Activated naive CD8-positive, alpha-beta T cell treated with anti-CD3 and anti-CD28 coated beads for 36 hours (primary cell): ENCODE data around the gene DEPDC4. TPM values are rescaled to one million over a fixed set of nuclear protein-coding genes. Genes with fewer than 3 reads are reported as not detected.
"Not testable (repeated sequence)": the region's sequence is repeated elsewhere in the genome, so short reads cannot be mapped to it uniquely, and the experiment has no call there.

Experiments used
- DNase-seq: peaks from one replicate; pipeline ENCODE4 v3.0.0; 2021
- H3K27ac Mint-ChIP-seq: one replicate; pipeline ENCODE4 v1.8.0; 2022; ENCODE audit warnings: mild to moderate bottlenecking, moderate library complexity, mixed read lengths
- H3K27me3 Mint-ChIP-seq: one replicate; pipeline ENCODE4 v1.8.0; 2022; ENCODE audit warnings: mild to moderate bottlenecking, mixed read lengths
- H3K36me3 Mint-ChIP-seq: one replicate; pipeline ENCODE4 v1.8.0; 2021; ENCODE audit warnings: mild to moderate bottlenecking, mixed read lengths
- H3K4me1 Mint-ChIP-seq: one replicate; pipeline ENCODE4 v1.8.0; 2021; ENCODE audit warnings: mixed read lengths
- H3K4me3 Mint-ChIP-seq: one replicate; pipeline ENCODE4 v1.8.0; 2022; ENCODE audit warnings: mild to moderate bottlenecking, moderate library complexity, mixed read lengths
- H3K9me3 Mint-ChIP-seq: one replicate; pipeline ENCODE4 v1.8.0; 2022; ENCODE audit warnings: mixed read lengths
- total RNA-seq, 2 experiments: library from RNA; stranded (reverse); gene quantifications; one replicate each; pipeline ENCODE4 v1.2.3, GENCODE V29; 2021

Gene DEPDC4
- total RNA-seq, 2 experiments from 2014 or later: 2.4 to 2.8 TPM

- no peaks in the 10 kb centered on the region for H3K27me3 Mint-ChIP-seq
- H3K36me3 Mint-ChIP-seq: no peaks in the 10 kb centered on the region
- H3K9me3 Mint-ChIP-seq: no peaks in the 10 kb centered on the region
- H3K4me3 Mint-ChIP-seq: no peak overlapping the region
- H3K27ac Mint-ChIP-seq: no peak overlapping the region
- H3K4me1 Mint-ChIP-seq: no peaks in the 10 kb centered on the region
- DNase-seq: no peak
Observed at GRCh38 chr12:100239589-100239988, 27.3 kb downstream of the DEPDC4 start.

DNA sequence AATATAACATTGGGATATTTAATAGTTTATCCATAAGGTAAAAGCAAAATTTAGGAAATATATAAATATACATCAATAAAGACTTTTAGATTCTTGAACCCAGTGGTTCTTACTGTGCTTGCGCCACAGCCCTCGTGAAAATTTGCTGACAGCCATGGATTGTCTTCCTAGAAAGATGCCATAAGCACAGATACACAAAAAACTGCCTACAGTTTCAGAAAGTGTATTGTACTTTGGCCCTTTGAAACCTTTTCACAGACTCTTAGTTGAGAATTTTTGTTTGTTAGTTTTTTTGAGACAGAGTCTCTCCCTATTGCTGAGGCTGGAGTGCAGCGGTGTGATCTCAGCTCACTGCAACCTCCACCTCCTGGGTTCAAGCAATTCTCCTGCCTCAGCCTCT, 28.1 kb downstream of the DEPDC4 start:
- Mint-ChIP-seq H3K4me3 (no peak overlapping the region), H3K4me1 (no peaks in the 10 kb centered on the region), H3K36me3 (no peaks in the 10 kb centered on the region), H3K27me3 (no peaks in the 10 kb centered on the region), H3K9me3 (no peaks in the 10 kb centered on the region), H3K27ac (no peak overlapping the region)
- no peak for DNase-seq

- H3K4me3 Mint-ChIP-seq: no peak overlapping the region
- H3K27ac Mint-ChIP-seq: no peak overlapping the region
- no peaks in the 10 kb centered on the region for H3K36me3 Mint-ChIP-seq
- H3K27me3 Mint-ChIP-seq: no peaks in the 10 kb centered on the region
- no peaks in the 10 kb centered on the region for H3K9me3 Mint-ChIP-seq
- no peaks in the 10 kb centered on the region for H3K4me1 Mint-ChIP-seq
- no peak for DNase-seq
Observed at GRCh38 chr12:100234591-100235304, 32.1 kb downstream of the DEPDC4 start.

- Mint-ChIP-seq H3K27ac (no peak overlapping the region), H3K4me1 (no peaks in the 10 kb centered on the region), H3K4me3 (no peak overlapping the region), H3K36me3 (no peaks in the 10 kb centered on the region), H3K9me3 (no peaks in the 10 kb centered on the region), H3K27me3 (no peaks in the 10 kb centered on the region)
- DNase-seq: no peak
Observed at GRCh38 chr12:100234166-100234565, 32.7 kb downstream of the DEPDC4 start.

GRCh38 chr12:100231873-100232272, 35.0 kb downstream of the DEPDC4 start:
- H3K9me3 Mint-ChIP-seq, DNase-seq, H3K27me3 Mint-ChIP-seq, H3K27ac Mint-ChIP-seq, H3K4me1 Mint-ChIP-seq, H3K4me3 Mint-ChIP-seq, H3K36me3 Mint-ChIP-seq: not testable (repeated sequence)

- no peaks in the 10 kb centered on the region for H3K9me3 Mint-ChIP-seq
- DNase-seq: no peak
- H3K27me3 Mint-ChIP-seq: no peaks in the 10 kb centered on the region
- H3K4me1 Mint-ChIP-seq: no peaks in the 10 kb centered on the region
- H3K27ac Mint-ChIP-seq: no peak overlapping the region
- no peak overlapping the region for H3K4me3 Mint-ChIP-seq
- H3K36me3 Mint-ChIP-seq: peaks cover 5% of the 10 kb centered on the region
Observed at GRCh38 chr12:100229876-100230275, 37.0 kb downstream of the DEPDC4 start.

DNA sequence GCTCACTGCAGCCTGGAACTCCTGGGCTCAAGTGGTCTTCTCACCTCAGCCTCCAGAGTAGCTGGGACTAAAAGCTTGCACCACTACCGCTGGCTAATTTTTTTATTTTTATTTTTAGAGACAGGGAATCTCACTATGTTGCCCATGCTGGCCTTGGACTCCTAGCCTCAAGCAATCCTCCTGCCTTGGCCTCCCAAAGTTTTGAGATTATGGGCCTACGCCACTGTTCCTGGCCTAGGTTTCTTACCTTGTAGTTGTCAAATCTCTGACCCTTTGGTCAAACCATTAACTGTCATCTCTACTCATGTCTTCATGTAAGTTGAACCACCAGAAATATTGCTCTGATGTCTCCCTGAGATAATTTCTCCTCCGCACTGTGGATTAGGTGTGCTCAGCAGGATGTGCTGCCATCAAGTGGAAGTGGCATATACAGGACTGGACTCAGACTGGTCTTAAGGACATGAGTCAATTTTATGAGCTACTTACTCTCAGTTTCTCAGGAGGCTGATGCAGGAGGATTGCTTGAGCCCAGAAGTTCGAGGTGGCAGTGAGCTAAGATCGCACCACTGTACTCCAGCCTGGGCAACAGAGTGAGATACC, 37.7 kb downstream of the DEPDC4 start:
- Mint-ChIP-seq H3K4me1 (no peaks in the 10 kb centered on the region), H3K9me3 (no peaks in the 10 kb centered on the region), H3K4me3 (no peak overlapping the region), H3K27me3 (no peaks in the 10 kb centered on the region), H3K27ac (no peak overlapping the region), H3K36me3 (peaks cover 5% of the 10 kb centered on the region)
- DNase-seq: no peak

DNA sequence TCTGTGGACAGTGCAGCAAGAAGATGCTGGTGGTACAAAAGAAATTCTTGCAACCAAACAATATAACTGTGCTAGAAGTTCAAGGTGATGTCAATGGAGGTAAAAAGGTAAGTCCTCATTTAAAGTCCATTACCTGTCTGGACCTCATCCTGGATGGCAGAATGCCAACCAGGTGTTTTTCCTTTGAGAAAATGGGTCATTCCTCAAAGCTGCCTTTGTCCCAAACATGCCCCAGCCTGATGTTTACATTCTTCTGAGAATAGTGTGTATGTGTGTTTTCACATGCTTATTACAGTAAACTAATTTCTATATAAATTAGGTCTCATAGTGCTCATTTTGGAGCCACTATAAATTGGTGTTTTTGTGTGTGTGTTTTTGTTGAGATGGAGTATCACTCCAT, 41.4 kb downstream of the DEPDC4 start:
- Mint-ChIP-seq H3K27me3 (no peaks in the 10 kb centered on the region), H3K9me3 (no peaks in the 10 kb centered on the region), H3K4me1 (no peaks in the 10 kb centered on the region), H3K4me3 (no peak overlapping the region), H3K36me3 (peaks cover 6% of the 10 kb centered on the region), H3K27ac (no peak overlapping the region)
- no peak for DNase-seq

- DNase-seq, H3K27ac Mint-ChIP-seq, H3K4me1 Mint-ChIP-seq, H3K27me3 Mint-ChIP-seq, H3K9me3 Mint-ChIP-seq, H3K4me3 Mint-ChIP-seq: not testable (repeated sequence)
- H3K36me3 Mint-ChIP-seq: peaks cover 11% of the 10 kb centered on the region
Observed at GRCh38 chr12:100222173-100222572, 44.7 kb downstream of the DEPDC4 start.

- DNase-seq: no peak
- Mint-ChIP-seq H3K9me3 (no peaks in the 10 kb centered on the region), H3K27me3 (no peaks in the 10 kb centered on the region), H3K4me3 (no peak overlapping the region), H3K27ac (no peak overlapping the region), H3K4me1 (no peaks in the 10 kb centered on the region), H3K36me3 (peaks cover 12% of the 10 kb centered on the region)
Observed at GRCh38 chr12:100221523-100221922, 45.4 kb downstream of the DEPDC4 start.

DNA sequence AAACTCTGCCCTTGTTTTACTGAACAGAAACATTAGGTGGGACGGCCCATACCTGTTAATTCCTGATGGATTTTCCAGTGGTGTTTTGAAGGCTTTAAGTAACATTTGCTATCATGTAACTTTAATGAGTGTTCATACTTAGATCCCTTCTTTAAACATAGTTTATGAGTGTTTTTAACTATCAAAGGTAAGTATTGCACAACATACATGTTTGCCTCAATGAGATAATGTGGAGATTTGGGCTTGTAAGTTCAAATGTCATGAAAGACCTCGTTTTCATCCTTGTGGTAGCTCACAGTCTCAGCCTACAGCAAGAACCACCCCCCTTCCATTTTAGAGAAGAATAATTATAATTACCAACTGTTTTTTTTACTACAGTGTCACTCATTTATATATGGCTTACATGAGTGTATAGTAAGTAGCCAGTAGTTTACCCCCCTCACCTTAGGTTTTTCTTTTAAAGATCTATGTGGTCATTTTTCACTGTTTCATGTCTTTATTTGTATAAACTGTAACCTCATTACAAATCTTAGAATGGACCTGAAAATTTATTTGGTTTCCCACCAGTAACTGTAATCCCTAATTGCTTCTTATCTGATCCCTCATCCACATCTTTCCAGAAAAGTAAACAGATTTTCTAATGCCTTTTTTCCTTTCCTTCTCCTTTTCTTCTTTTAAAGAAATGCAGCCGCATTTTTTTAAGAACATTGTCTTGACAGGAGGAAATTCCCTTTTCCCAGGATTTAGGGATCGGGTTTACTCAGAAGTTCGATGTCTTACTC, 47.4 kb downstream of the DEPDC4 start:
- DNase-seq: no peak
- no peak overlapping the region for H3K4me3 Mint-ChIP-seq
- H3K4me1 Mint-ChIP-seq: no peaks in the 10 kb centered on the region

GRCh38 chr12:100216337-100216736, 50.5 kb downstream of the DEPDC4 start:
- Mint-ChIP-seq H3K9me3 (no peaks in the 10 kb centered on the region), H3K27me3 (no peaks in the 10 kb centered on the region), H3K27ac (no peak overlapping the region), H3K4me1 (no peaks in the 10 kb centered on the region), H3K4me3 (no peak overlapping the region), H3K36me3 (peaks cover 6% of the 10 kb centered on the region)
- DNase-seq: no peak

More for the DNA sequence above, 47.4 kb downstream of the DEPDC4 start:
- no peaks in the 10 kb centered on the region for H3K9me3 Mint-ChIP-seq
- no peaks in the 10 kb centered on the region for H3K27me3 Mint-ChIP-seq
- H3K27ac Mint-ChIP-seq: no peak overlapping the region
- H3K36me3 Mint-ChIP-seq: peaks cover 8% of the 10 kb centered on the region

DNA sequence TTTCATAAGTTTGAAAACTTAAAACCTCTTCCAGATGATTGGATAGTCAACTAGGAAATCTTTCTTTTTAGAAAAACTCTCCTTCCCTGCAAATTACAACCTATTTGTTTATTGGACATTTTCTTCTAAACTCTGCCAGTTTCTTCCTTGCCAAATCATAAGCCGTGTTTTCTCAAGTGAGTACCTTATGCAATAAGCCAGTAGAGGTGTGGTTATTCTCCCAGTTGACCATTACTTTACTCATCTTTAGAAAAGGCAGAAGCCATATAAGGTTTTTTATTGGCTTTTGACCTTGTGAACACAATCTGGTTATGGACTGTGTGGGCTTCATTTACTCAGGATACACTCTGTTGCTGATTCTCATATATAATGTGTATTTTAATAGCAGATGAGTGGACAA, 51.7 kb downstream of the DEPDC4 start:
- DNase-seq: no peak
- no peaks in the 10 kb centered on the region for H3K27me3 Mint-ChIP-seq
- H3K36me3 Mint-ChIP-seq: peaks cover 6% of the 10 kb centered on the region
- H3K27ac Mint-ChIP-seq: peak overlapping the region; percentile 42
- no peaks in the 10 kb centered on the region for H3K4me1 Mint-ChIP-seq
- no peak overlapping the region for H3K4me3 Mint-ChIP-seq
- H3K9me3 Mint-ChIP-seq: no peaks in the 10 kb centered on the region

DNA sequence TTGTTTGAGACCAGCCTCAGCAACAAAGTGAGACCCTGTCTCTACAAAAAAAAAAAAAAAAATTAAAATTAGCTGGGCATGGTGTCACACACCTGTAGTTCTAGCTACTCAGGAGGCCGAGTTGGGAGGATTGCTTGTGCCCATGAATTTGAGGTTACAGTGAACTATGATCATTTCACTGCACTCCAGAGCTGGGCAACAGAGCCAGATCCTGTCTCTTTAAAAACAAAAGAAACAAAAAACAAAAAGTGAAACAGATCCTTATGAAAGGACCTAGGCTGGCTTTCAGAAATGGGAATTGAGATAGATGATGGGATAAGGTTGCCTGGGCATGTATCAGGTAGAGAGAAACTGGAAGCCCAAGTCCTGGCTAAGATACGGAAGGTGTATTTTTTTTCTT, 52.4 kb downstream of the DEPDC4 start:
- Mint-ChIP-seq H3K36me3 (peaks cover 5% of the 10 kb centered on the region), H3K27ac (peak overlapping the region; percentile 5), H3K27me3 (no peaks in the 10 kb centered on the region), H3K9me3 (no peaks in the 10 kb centered on the region), H3K4me1 (no peaks in the 10 kb centered on the region), H3K4me3 (no peak overlapping the region)
- DNase-seq: no peak

- H3K27ac Mint-ChIP-seq: no peak overlapping the region
- no peaks in the 10 kb centered on the region for H3K9me3 Mint-ChIP-seq
- H3K4me1 Mint-ChIP-seq: no peaks in the 10 kb centered on the region
- no peaks in the 10 kb centered on the region for H3K27me3 Mint-ChIP-seq
- peaks cover 9% of the 10 kb centered on the region for H3K36me3 Mint-ChIP-seq
- no peak overlapping the region for H3K4me3 Mint-ChIP-seq
- no peak for DNase-seq
Observed at GRCh38 chr12:100213016-100213891, 53.6 kb downstream of the DEPDC4 start.
